Glutamatergic neuron (in vitro differentiated cells): Measurements from ENCODE around the gene MAN2A1. TPM values are rescaled to one million over a fixed set of nuclear protein-coding genes. Genes with fewer than 3 reads are reported as not detected.
A peak's percentile ranks its signal among the peaks of the same experiment; 100 is the strongest.

ENCODE experiments used
- DNase-seq: peaks from one replicate; pipeline ENCODE4 v3.0.0; 2022
- H3K27ac Mint-ChIP-seq: one replicate; pipeline ENCODE4 v1.8.0; 2020; ENCODE audit warnings: mild to moderate bottlenecking, mixed read lengths, inconsistent platforms; ENCODE audit not compliant: unreplicated experiment
- H3K27me3 Mint-ChIP-seq: one replicate; pipeline ENCODE4 v1.8.0; 2020; ENCODE audit warnings: mild to moderate bottlenecking, moderate library complexity, mixed read lengths, inconsistent platforms; ENCODE audit not compliant: unreplicated experiment
- H3K36me3 Mint-ChIP-seq: one replicate; pipeline ENCODE4 v1.8.0; 2020; ENCODE audit warnings: mild to moderate bottlenecking, mixed read lengths, inconsistent platforms; ENCODE audit not compliant: unreplicated experiment
- H3K4me1 Mint-ChIP-seq: one replicate; pipeline ENCODE4 v1.8.0; 2020; ENCODE audit warnings: mild to moderate bottlenecking, low read depth, mixed read lengths, inconsistent platforms; ENCODE audit not compliant: unreplicated experiment
- H3K4me3 Mint-ChIP-seq: one replicate; pipeline ENCODE4 v1.8.0; 2020; ENCODE audit warnings: mild to moderate bottlenecking, mixed read lengths, inconsistent platforms; ENCODE audit not compliant: unreplicated experiment
- H3K9me3 Mint-ChIP-seq: one replicate; pipeline ENCODE4 v1.8.0; 2020; ENCODE audit warnings: mild to moderate bottlenecking, moderate library complexity, mixed read lengths, inconsistent platforms; ENCODE audit not compliant: unreplicated experiment
- CTCF ChIP-seq: fragments of 200-600 bp; sonication (generic); IDR thresholded peaks from one replicate; pipeline ENCODE4 v1.5.0; 2021; ENCODE audit not compliant: partially characterized antibody, unreplicated experiment
- total RNA-seq: library from RNA; stranded (reverse); fragmentation: NEBNext Ultra II Directional; extraction: Animal tissue kit (Norgen Biotek cat#: 25700); gene quantifications from one replicate; pipeline ENCODE4 v1.2.1, GENCODE V29; 2021; ENCODE audit not compliant: unreplicated experiment

The MAN2A1 gene
- total RNA-seq, 1 donor from 2014 or later, result 90.8 TPM

- no peak for DNase-seq
- no peak for TF ChIP-seq CTCF
- Mint-ChIP-seq H3K36me3 (no peaks in the 10 kb centered on the region), H3K4me3 (no peak overlapping the region), H3K27me3 (peaks cover 2% of the 10 kb centered on the region), H3K27ac (no peak overlapping the region), H3K4me1 (peaks cover 10% of the 10 kb centered on the region), H3K9me3 (peaks cover 6% of the 10 kb centered on the region)
These were observed 33.9 kb downstream of the MAN2A1 start for GRCh38 chr5:109723606-109724005.

- H3K9me3 Mint-ChIP-seq, result peaks cover 6% of the 10 kb centered on the region
- H3K27ac Mint-ChIP-seq, result no peak overlapping the region
- TF ChIP-seq CTCF, result no peak
- no peak overlapping the region for H3K4me3 Mint-ChIP-seq
- H3K4me1 Mint-ChIP-seq, result peaks cover 10% of the 10 kb centered on the region
- DNase-seq, result no peak
- H3K27me3 Mint-ChIP-seq, result peaks cover 2% of the 10 kb centered on the region
- H3K36me3 Mint-ChIP-seq, result no peaks in the 10 kb centered on the region
These were observed 35.4 kb downstream of the MAN2A1 start for GRCh38 chr5:109725135-109725534.

GRCh38 chr5:109739741-109740728 lies 50.3 kb downstream of the MAN2A1 start:
- DNase-seq, result no peak
- Mint-ChIP-seq H3K36me3 (no peaks in the 10 kb centered on the region), H3K27ac (peak overlapping the region; percentile 95), H3K27me3 (peaks cover 5% of the 10 kb centered on the region), H3K4me3 (peak overlapping the region; percentile 75), H3K9me3 (peaks cover 4% of the 10 kb centered on the region), H3K4me1 (peaks cover 37% of the 10 kb centered on the region)
- TF ChIP-seq CTCF, result no peak

GRCh38 chr5:109740966-109741365 lies 51.2 kb downstream of the MAN2A1 start:
- H3K27me3 Mint-ChIP-seq, result peaks cover 5% of the 10 kb centered on the region
- peaks cover 4% of the 10 kb centered on the region for H3K9me3 Mint-ChIP-seq
- H3K27ac Mint-ChIP-seq, result peak overlapping the region; percentile 95
- peak overlapping the region; percentile 75 for H3K4me3 Mint-ChIP-seq
- no peaks in the 10 kb centered on the region for H3K36me3 Mint-ChIP-seq
- TF ChIP-seq CTCF, result no peak
- peaks cover 37% of the 10 kb centered on the region for H3K4me1 Mint-ChIP-seq
- no peak for DNase-seq

GRCh38 chr5:109741390-109741789 lies 51.7 kb downstream of the MAN2A1 start:
- Mint-ChIP-seq H3K4me3 (no peak overlapping the region), H3K4me1 (peaks cover 37% of the 10 kb centered on the region), H3K27me3 (peaks cover 5% of the 10 kb centered on the region), H3K36me3 (no peaks in the 10 kb centered on the region), H3K9me3 (peaks cover 4% of the 10 kb centered on the region), H3K27ac (peak overlapping the region; percentile 16)
- TF ChIP-seq CTCF, result no peak
- no peak for DNase-seq
